ENCODE results near the gene NUMB.
A peak's percentile ranks its signal among the peaks of the same experiment; 100 is the strongest.

Gene NUMB

DNA sequence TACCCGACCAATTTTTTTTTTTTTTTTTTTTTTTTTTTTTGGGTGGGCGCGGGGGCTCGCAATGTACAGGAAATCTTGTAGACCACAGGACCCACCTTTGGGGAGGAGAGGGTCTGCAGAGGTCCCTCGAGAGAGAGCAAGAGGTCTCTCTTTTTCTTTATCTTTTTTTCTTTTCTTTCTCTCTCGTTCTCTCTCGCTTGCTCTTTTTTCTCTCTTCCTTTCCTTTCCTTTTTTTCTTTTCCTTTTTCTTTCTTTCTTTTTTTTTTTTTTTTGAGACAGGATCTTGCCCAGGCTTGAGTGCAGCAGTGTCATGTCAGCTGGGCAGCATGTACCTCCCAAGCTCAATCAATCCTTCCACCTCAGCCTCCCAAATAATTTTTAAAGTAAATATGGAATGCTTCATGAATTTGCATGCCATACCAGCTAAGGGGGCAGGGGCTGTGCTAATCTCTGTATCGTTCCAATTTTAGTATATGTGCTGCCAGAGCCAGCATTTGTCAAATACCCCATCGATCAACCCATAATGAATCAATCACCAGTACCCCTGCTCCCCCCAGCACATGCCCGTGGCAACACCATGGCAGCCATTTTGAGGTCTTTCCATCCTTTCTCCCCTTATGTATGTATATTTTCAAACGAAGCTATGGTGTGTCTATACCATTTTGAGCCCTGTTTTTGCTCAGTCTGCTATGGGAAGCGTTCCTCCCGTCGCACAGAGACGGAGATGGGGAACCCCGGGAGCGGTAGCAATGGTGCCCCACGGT lies 211.8 kb downstream of the NUMB start:
- peak overlapping the region; percentile 52 for H3K9ac ChIP-seq (ENCODE audit: low read length)
- no peaks in the 10 kb centered on the region for H3K36me3 ChIP-seq (replicated peaks; ENCODE audit: low read depth, low read length)
- H3K9me3 ChIP-seq (ENCODE audit: insufficient read depth, low read length): no peaks in the 10 kb centered on the region
- H3K4me2 ChIP-seq (ENCODE audit: low read length): peak overlapping the region; percentile 98
- TF ChIP-seq EZH2phosphoT487 (IDR thresholded peaks at IDR 0.05; ENCODE audit: low read depth): no peak
- peaks cover 47% of the 10 kb centered on the region for H3K4me1 ChIP-seq (ENCODE audit: low read length)
- H3K79me2 ChIP-seq (ENCODE audit: low read length): no peaks in the 10 kb centered on the region
- H3K27ac ChIP-seq (ENCODE audit: low read length): no peak overlapping the region
- peak overlapping the region; percentile 76 for H3K4me3 ChIP-seq (ENCODE audit: low read length)
- no peaks in the 10 kb centered on the region for H4K20me1 ChIP-seq (ENCODE audit: insufficient read depth, low read length)
- peaks cover 15% of the 10 kb centered on the region for H3K27me3 ChIP-seq (ENCODE audit: low read depth, low read length)
- peak overlapping the region; percentile 83 for H2AFZ ChIP-seq (ENCODE audit: low read depth, low read length)

DNA sequence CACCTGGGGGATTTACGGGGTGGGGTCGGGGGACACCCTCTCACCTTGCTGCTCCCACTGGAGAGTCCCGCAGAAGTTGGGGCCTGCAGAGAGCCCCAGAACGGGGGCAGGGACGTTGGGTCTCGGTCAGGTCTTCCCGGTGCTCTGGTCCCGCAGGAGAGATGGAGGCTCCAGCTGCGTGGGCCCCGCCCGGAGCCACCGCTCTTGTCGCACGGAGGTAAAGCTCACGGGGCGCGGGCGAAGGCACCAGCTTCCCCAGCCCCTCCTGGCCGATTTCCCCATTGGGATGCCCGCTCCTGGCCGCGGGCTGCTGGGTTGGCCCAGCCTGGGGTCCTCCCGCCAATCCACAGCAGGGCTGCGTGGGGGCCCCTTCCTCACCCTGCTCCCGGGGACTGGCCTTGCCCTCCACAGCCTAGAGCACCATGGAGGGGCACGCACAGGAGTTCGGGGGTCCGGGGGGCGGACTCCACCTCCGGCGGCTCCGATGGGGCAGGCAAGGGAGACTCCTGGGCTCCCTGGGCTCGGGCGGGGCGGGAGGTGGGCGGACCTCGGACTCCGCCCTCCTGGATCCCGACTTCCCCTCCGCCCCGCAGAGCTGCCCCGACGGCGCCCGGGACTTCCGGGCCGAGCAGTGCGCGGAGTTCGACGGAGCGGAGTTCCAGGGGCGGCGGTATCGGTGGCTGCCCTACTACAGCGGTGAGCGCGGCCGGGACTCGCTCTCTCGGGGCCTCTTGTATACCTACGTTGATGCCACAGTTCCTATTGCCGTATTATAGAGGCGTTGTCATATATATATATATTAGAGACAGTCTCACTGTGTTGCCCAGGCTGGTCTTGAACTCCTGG lies 212.6 kb downstream of the NUMB start:
- H3K9me3 ChIP-seq (ENCODE audit: insufficient read depth, low read length): no peaks in the 10 kb centered on the region
- H3K9ac ChIP-seq (ENCODE audit: low read length): peak overlapping the region; percentile 52
- H3K27me3 ChIP-seq (ENCODE audit: low read depth, low read length): peaks cover 15% of the 10 kb centered on the region
- peak overlapping the region; percentile 98 for H3K4me2 ChIP-seq (ENCODE audit: low read length)
- H3K79me2 ChIP-seq (ENCODE audit: low read length): no peaks in the 10 kb centered on the region
- TF ChIP-seq, protein P1, sequence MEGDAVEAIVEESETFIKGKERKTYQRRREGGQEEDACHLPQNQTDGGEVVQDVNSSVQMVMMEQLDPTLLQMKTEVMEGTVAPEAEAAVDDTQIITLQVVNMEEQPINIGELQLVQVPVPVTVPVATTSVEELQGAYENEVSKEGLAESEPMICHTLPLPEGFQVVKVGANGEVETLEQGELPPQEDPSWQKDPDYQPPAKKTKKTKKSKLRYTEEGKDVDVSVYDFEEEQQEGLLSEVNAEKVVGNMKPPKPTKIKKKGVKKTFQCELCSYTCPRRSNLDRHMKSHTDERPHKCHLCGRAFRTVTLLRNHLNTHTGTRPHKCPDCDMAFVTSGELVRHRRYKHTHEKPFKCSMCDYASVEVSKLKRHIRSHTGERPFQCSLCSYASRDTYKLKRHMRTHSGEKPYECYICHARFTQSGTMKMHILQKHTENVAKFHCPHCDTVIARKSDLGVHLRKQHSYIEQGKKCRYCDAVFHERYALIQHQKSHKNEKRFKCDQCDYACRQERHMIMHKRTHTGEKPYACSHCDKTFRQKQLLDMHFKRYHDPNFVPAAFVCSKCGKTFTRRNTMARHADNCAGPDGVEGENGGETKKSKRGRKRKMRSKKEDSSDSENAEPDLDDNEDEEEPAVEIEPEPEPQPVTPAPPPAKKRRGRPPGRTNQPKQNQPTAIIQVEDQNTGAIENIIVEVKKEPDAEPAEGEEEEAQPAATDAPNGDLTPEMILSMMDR (IDR thresholded peaks at IDR 0.05; ENCODE audit: low read depth, low read length): no peak
- TF ChIP-seq EZH2phosphoT487 (IDR thresholded peaks at IDR 0.05; ENCODE audit: low read depth): no peak
- H3K4me1 ChIP-seq (ENCODE audit: low read length): peaks cover 55% of the 10 kb centered on the region
- no peak overlapping the region for H3K27ac ChIP-seq (ENCODE audit: low read length)
- peak overlapping the region; percentile 76 for H3K4me3 ChIP-seq (ENCODE audit: low read length)
- no peaks in the 10 kb centered on the region for H3K36me3 ChIP-seq (replicated peaks; ENCODE audit: low read depth, low read length)
- H2AFZ ChIP-seq (ENCODE audit: low read depth, low read length): peak overlapping the region; percentile 0; the same call in 1 of the 2 replicates
- no peaks in the 10 kb centered on the region for H4K20me1 ChIP-seq (ENCODE audit: insufficient read depth, low read length)

DNA sequence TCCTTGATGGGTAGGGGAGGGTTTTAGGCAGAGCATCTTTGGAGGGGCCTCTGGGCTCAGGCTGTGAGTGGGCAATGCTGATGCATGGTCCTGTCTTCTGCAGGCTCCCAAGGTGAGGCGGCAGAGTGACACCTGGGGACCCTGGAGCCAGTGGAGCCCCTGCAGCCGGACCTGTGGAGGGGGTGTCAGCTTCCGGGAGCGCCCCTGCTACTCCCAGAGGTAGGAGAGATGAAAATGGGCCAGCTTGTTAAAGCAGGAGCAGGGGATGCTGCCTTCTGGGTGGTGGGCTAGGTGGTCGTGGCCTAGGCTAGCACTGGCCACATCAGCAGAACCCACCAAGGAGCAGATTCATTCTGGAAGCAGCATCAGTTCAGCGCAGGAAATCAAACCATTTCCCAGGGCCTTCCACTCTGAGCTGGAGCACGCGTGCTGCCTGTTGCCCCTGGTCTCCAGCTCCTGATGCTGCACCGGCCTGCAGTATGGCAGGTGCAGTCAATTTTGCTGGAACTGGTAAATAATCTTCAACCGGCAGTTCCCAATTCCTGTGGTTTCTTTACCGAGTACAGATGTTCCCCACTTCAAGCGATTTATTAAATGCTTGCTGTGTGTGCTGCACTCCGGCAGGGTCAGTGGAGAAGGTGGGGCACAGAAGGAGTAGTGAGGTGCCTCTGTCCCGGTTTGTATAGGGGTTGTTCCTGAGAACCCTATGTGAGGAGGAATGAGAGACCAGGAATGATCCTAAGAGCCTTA lies 213.6 kb downstream of the NUMB start:
- no peaks in the 10 kb centered on the region for H3K79me2 ChIP-seq (ENCODE audit: low read length)
- TF ChIP-seq, protein P1 (IDR thresholded peaks at IDR 0.05; ENCODE audit: low read depth, low read length): no peak
- no peak for TF ChIP-seq EZH2phosphoT487 (IDR thresholded peaks at IDR 0.05; ENCODE audit: low read depth)
- H3K4me2 ChIP-seq (ENCODE audit: low read length): no peak overlapping the region
- peaks cover 19% of the 10 kb centered on the region for H3K27me3 ChIP-seq (ENCODE audit: low read depth, low read length)
- H3K36me3 ChIP-seq (replicated peaks; ENCODE audit: low read depth, low read length): no peaks in the 10 kb centered on the region
- no peak overlapping the region for H3K27ac ChIP-seq (ENCODE audit: low read length)
- H2AFZ ChIP-seq (ENCODE audit: low read depth, low read length): no peak overlapping the region
- no peak overlapping the region for H3K4me3 ChIP-seq (ENCODE audit: low read length)
- peaks cover 58% of the 10 kb centered on the region for H3K4me1 ChIP-seq (ENCODE audit: low read length)
- H3K9me3 ChIP-seq (ENCODE audit: insufficient read depth, low read length): no peaks in the 10 kb centered on the region
- H4K20me1 ChIP-seq (ENCODE audit: insufficient read depth, low read length): no peaks in the 10 kb centered on the region
- H3K9ac ChIP-seq (ENCODE audit: low read length): no peak overlapping the region

DNA sequence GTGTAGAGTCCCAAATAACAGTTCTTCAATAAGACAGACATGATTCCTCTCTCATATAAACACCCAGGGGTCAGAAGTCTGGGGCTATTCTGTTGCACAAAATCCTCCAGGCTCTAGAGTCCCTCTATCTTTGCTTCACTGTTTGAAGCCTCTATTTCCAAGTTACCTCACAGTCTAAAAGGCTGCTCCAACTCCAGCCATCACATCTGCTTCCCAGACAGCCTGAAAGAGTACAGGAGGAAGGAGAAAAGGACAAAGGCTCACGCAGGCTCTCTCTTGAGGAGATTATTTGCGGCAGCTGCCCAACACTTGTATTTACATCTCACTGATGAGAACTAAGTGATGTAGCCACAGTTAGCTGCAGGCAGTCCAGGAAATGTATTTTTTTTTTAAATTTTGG lies 214.6 kb downstream of the NUMB start:
- Histone ChIP-seq H3K27ac (ENCODE audit: low read length) (no peak overlapping the region), H2AFZ (ENCODE audit: low read depth, low read length) (no peak overlapping the region), H3K27me3 (ENCODE audit: low read depth, low read length) (peaks cover 28% of the 10 kb centered on the region), H4K20me1 (ENCODE audit: insufficient read depth, low read length) (no peaks in the 10 kb centered on the region), H3K36me3 (replicated peaks; ENCODE audit: low read depth, low read length) (no peaks in the 10 kb centered on the region), H3K9ac (ENCODE audit: low read length) (no peak overlapping the region), H3K4me3 (ENCODE audit: low read length) (no peak overlapping the region), H3K9me3 (ENCODE audit: insufficient read depth, low read length) (no peaks in the 10 kb centered on the region), H3K4me2 (ENCODE audit: low read length) (no peak overlapping the region), H3K79me2 (ENCODE audit: low read length) (no peaks in the 10 kb centered on the region), H3K4me1 (ENCODE audit: low read length) (peaks cover 56% of the 10 kb centered on the region)
- TF ChIP-seq EZH2phosphoT487 (IDR thresholded peaks at IDR 0.05; ENCODE audit: low read depth): no peak
- TF ChIP-seq, protein P1 (IDR thresholded peaks at IDR 0.05; ENCODE audit: low read depth, low read length): no peak

Data from OCI-LY3 (cell line).